ENCODE data around the gene SIK3.

Gene SIK3

GRCh38 chr11:116901964-116902688, 196.1 kb downstream of the SIK3 start:
- TF ChIP-seq TAF1 (IDR thresholded peaks at IDR 0.05; ENCODE audit: borderline replicate concordance, insufficient read depth, low read length) (no peak), REST (IDR thresholded peaks at IDR 0.05; ENCODE audit: insufficient read depth in 1 of 2, low read depth in 2 of 2, low read length in 2 of 2) (no peak), POLR2AphosphoS5 (IDR thresholded peaks at IDR 0.05; ENCODE audit: low read depth, low read length) (no peak), SIN3A (IDR thresholded peaks at IDR 0.05; ENCODE audit: borderline replicate concordance, insufficient read depth, low read length) (no peak), FOXP2 (optimal IDR thresholded peaks at IDR 0.05; ENCODE audit: borderline replicate concordance, extremely low read depth, extremely low read length, insufficient read depth) (no peak)

- TF ChIP-seq POLR2AphosphoS5 (IDR thresholded peaks at IDR 0.05; ENCODE audit: low read depth, low read length) (no peak), SIN3A (IDR thresholded peaks at IDR 0.05; ENCODE audit: borderline replicate concordance, insufficient read depth, low read length) (no peak), REST (IDR thresholded peaks at IDR 0.05; ENCODE audit: insufficient read depth in 1 of 2, low read depth in 2 of 2, low read length in 2 of 2) (no peak), FOXP2 (optimal IDR thresholded peaks at IDR 0.05; ENCODE audit: borderline replicate concordance, extremely low read depth, extremely low read length, insufficient read depth) (no peak), TAF1 (IDR thresholded peaks at IDR 0.05; ENCODE audit: borderline replicate concordance, insufficient read depth, low read length) (no peak)
Observed at GRCh38 chr11:116901211-116901610, 197.0 kb downstream of the SIK3 start.

GRCh38 chr11:116896211-116896610, 202.0 kb downstream of the SIK3 start:
- TF ChIP-seq POLR2AphosphoS5 (IDR thresholded peaks at IDR 0.05; ENCODE audit: low read depth, low read length): no peak
- no peak for TF ChIP-seq TAF1 (IDR thresholded peaks at IDR 0.05; ENCODE audit: borderline replicate concordance, insufficient read depth, low read length)
- no peak for TF ChIP-seq FOXP2 (optimal IDR thresholded peaks at IDR 0.05; ENCODE audit: borderline replicate concordance, extremely low read depth, extremely low read length, insufficient read depth)

- TF ChIP-seq FOXP2 (optimal IDR thresholded peaks at IDR 0.05; ENCODE audit: borderline replicate concordance, extremely low read depth, extremely low read length, insufficient read depth) (no peak), REST (IDR thresholded peaks at IDR 0.05; ENCODE audit: insufficient read depth in 1 of 2, low read depth in 2 of 2, low read length in 2 of 2) (no peak), TAF1 (IDR thresholded peaks at IDR 0.05; ENCODE audit: borderline replicate concordance, insufficient read depth, low read length) (no peak), SIN3A (IDR thresholded peaks at IDR 0.05; ENCODE audit: borderline replicate concordance, insufficient read depth, low read length) (no peak), POLR2AphosphoS5 (IDR thresholded peaks at IDR 0.05; ENCODE audit: low read depth, low read length) (no peak)
Observed at GRCh38 chr11:116895048-116895757, 203.0 kb downstream of the SIK3 start.

- no peak for TF ChIP-seq REST (IDR thresholded peaks at IDR 0.05; ENCODE audit: insufficient read depth in 1 of 2, low read depth in 2 of 2, low read length in 2 of 2)
- TF ChIP-seq FOXP2 (optimal IDR thresholded peaks at IDR 0.05; ENCODE audit: borderline replicate concordance, extremely low read depth, extremely low read length, insufficient read depth): no peak
- TF ChIP-seq SIN3A (IDR thresholded peaks at IDR 0.05; ENCODE audit: borderline replicate concordance, insufficient read depth, low read length): no peak
- TF ChIP-seq POLR2AphosphoS5 (IDR thresholded peaks at IDR 0.05; ENCODE audit: low read depth, low read length): no peak
- TF ChIP-seq TAF1 (IDR thresholded peaks at IDR 0.05; ENCODE audit: borderline replicate concordance, insufficient read depth, low read length): no peak
Observed at GRCh38 chr11:116893906-116894305, 204.3 kb downstream of the SIK3 start.
